Raji (cell line): ENCODE results near the gene TMEM132D.

Source experiments
- POLR2A ChIP-seq: IDR thresholded peaks from 2 replicates; pipeline ENCODE4 v1.6.1; 2011; ENCODE audit warnings: low read depth, low read length, control low read depth; ENCODE audit not compliant: insufficient read depth

TMEM132D gene

GRCh38 chr12:129675947-129676346 is 227.9 kb downstream of the TMEM132D start:
- TF ChIP-seq POLR2A = no peak

GRCh38 chr12:129675496-129675895 is 228.3 kb downstream of the TMEM132D start:
- no peak for TF ChIP-seq POLR2A

GRCh38 chr12:129673806-129674205 is 230.0 kb downstream of the TMEM132D start:
- TF ChIP-seq POLR2A = no peak

- TF ChIP-seq POLR2A = no peak
These were observed 231.7 kb downstream of the TMEM132D start for GRCh38 chr12:129672110-129672509.

GRCh38 chr12:129670256-129670920 is 233.4 kb downstream of the TMEM132D start:
- no peak for TF ChIP-seq POLR2A

- no peak for TF ChIP-seq POLR2A
These were observed 238.4 kb downstream of the TMEM132D start for GRCh38 chr12:129665414-129665813.

GRCh38 chr12:129662234-129662633 is 241.6 kb downstream of the TMEM132D start:
- no peak for TF ChIP-seq POLR2A

GRCh38 chr12:129660946-129661345 is 242.9 kb downstream of the TMEM132D start:
- TF ChIP-seq POLR2A = no peak

GRCh38 chr12:129659961-129660622 is 243.7 kb downstream of the TMEM132D start:
- TF ChIP-seq POLR2A = no peak

- no peak for TF ChIP-seq POLR2A
These were observed 246.6 kb downstream of the TMEM132D start for GRCh38 chr12:129657179-129657578.

GRCh38 chr12:129651951-129652350 is 251.9 kb downstream of the TMEM132D start:
- no peak for TF ChIP-seq POLR2A

GRCh38 chr12:129641926-129642325 is 261.9 kb downstream of the TMEM132D start:
- no peak for TF ChIP-seq POLR2A

- TF ChIP-seq POLR2A = no peak
These were observed 268.7 kb downstream of the TMEM132D start for GRCh38 chr12:129635021-129635685.

- no peak for TF ChIP-seq POLR2A
These were observed 272.5 kb downstream of the TMEM132D start for GRCh38 chr12:129631316-129631715.

GRCh38 chr12:129629901-129630300 is 273.9 kb downstream of the TMEM132D start:
- no peak for TF ChIP-seq POLR2A

GRCh38 chr12:129622566-129622965 is 281.3 kb downstream of the TMEM132D start:
- no peak for TF ChIP-seq POLR2A

- no peak for TF ChIP-seq POLR2A
These were observed 284.6 kb downstream of the TMEM132D start for GRCh38 chr12:129619271-129619670.

- no peak for TF ChIP-seq POLR2A
These were observed 286.0 kb downstream of the TMEM132D start for GRCh38 chr12:129617849-129618248.
